ENCODE results near the gene LCLAT1. TPM values are rescaled to one million over a fixed set of nuclear protein-coding genes. Genes with fewer than 3 reads are reported as not detected.
A peak's percentile ranks its signal among the peaks of the same experiment; 100 is the strongest.

The LCLAT1 gene
- polyA plus RNA-seq, 1 donor (not counting 4 experiments of a cell fraction or from before 2014, with no cell fraction given), result 17.1 TPM

DNA sequence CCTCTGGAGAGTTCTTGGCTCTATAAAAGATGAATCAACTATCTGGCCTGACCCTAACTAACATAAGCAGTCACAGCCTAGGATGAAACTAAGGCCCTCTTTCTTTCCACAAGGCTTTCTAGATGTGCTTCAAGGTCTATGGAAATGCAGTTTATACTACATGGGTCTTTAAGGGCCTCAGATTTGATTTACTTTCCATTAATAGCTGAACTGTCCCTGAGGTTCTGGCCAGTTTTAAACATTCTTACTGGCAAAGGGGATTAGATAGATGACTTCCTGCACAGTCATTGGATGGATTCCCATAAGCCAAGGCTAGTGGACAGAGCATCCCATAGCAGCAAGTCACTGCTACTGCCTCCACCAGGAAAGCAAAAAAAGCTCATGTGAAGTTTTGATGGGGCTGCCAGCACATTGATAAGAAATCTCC is 38.1 kb upstream of the LCLAT1 start:
- TF ChIP-seq, protein P1, sequence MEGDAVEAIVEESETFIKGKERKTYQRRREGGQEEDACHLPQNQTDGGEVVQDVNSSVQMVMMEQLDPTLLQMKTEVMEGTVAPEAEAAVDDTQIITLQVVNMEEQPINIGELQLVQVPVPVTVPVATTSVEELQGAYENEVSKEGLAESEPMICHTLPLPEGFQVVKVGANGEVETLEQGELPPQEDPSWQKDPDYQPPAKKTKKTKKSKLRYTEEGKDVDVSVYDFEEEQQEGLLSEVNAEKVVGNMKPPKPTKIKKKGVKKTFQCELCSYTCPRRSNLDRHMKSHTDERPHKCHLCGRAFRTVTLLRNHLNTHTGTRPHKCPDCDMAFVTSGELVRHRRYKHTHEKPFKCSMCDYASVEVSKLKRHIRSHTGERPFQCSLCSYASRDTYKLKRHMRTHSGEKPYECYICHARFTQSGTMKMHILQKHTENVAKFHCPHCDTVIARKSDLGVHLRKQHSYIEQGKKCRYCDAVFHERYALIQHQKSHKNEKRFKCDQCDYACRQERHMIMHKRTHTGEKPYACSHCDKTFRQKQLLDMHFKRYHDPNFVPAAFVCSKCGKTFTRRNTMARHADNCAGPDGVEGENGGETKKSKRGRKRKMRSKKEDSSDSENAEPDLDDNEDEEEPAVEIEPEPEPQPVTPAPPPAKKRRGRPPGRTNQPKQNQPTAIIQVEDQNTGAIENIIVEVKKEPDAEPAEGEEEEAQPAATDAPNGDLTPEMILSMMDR (optimal IDR thresholded peaks at IDR 0.05 in 1 of 3, IDR thresholded peaks at IDR 0.05 in 1 of 3, conservative IDR thresholded peaks at IDR 0.05 in 1 of 3; ENCODE audit: extremely low read depth in 1 of 3, insufficient read depth in 2 of 3, low read length in 3 of 3), result no peak
- no peak for TF ChIP-seq EZH2 (IDR thresholded peaks at IDR 0.05; ENCODE audit: low read length)
- dilution Hi-C loops (cut with MboI; ENCODE audit: extremely low pct_ligation_motif_present, low sequenced_read_pairs), result no loop called here
- no peak for DNase-seq (ENCODE audit: low read depth, low spot score)

DNA sequence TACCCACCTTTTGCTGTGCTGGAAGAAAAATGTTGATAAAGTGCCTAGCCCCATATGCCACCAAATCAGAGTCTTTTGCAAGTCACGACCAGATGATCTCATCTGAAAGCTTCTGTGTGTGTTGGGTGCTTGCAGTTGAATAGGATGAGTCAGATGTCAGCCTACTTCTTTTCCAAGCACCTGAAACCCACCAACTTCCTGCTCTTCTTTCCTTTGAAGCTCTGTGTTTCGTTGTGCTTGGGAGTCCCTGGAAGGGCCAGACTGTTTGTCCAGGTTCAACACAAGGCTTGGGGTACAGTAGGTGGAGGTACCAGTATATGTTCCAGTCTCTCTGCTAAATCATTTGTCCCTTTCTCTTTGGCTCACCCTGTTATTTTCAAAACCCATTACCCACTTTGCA is 36.8 kb upstream of the LCLAT1 start:
- dilution Hi-C loops (cut with MboI; ENCODE audit: extremely low pct_ligation_motif_present, low sequenced_read_pairs), result no loop called here
- Histone ChIP-seq H3K4me2 (ENCODE audit: control insufficient read depth, extremely low read depth, insufficient read depth, low read depth, low read length) (peak overlapping the region; percentile 54), H3K79me2 (ENCODE audit: control insufficient read depth, insufficient read depth, low read length) (no peaks in the 10 kb centered on the region), H4K20me1 (ENCODE audit: control insufficient read depth, extremely low read depth, insufficient read depth, low read length) (no peaks in the 10 kb centered on the region), H3K9me1 (ENCODE audit: control insufficient read depth, extremely low read depth, insufficient read depth, low read length) (no peaks in the 10 kb centered on the region), H3K9ac (ENCODE audit: control insufficient read depth, extremely low read depth, insufficient read depth, low read length) (no peak overlapping the region), H3K4me1 (ENCODE audit: control insufficient read depth, extremely low read depth, insufficient read depth, low read length) (peaks cover 12% of the 10 kb centered on the region), H3K9me3 (ENCODE audit: control insufficient read depth, low read depth, low read length) (no peaks in the 10 kb centered on the region), H3K4me3 (ENCODE audit: control insufficient read depth in 2 of 3, extremely low read depth in 1 of 3, insufficient read depth in 2 of 3, low read depth in 1 of 3, low read length in 3 of 3) (no peak overlapping the region), H3K27me3 (ENCODE audit: control insufficient read depth, extremely low read depth, insufficient read depth, low read length) (no peaks in the 10 kb centered on the region), H3K36me3 (ENCODE audit: control insufficient read depth in 2 of 2, extremely low read depth in 1 of 2, insufficient read depth in 2 of 2, low read length in 2 of 2) (no peaks in the 10 kb centered on the region), H3K27ac (ENCODE audit: control insufficient read depth, insufficient read depth, low read length) (peak overlapping the region; percentile 42), H2AFZ (ENCODE audit: control insufficient read depth, low read length) (no peak overlapping the region)
- FAIRE-seq, result peak; percentile 97
- TF ChIP-seq, protein P1 (optimal IDR thresholded peaks at IDR 0.05 in 1 of 3, IDR thresholded peaks at IDR 0.05 in 1 of 3, conservative IDR thresholded peaks at IDR 0.05 in 1 of 3; ENCODE audit: extremely low read depth in 1 of 3, insufficient read depth in 2 of 3, low read length in 3 of 3), result no peak
- no peak for TF ChIP-seq EZH2 (IDR thresholded peaks at IDR 0.05; ENCODE audit: low read length)
- peak; percentile 36 for DNase-seq (ENCODE audit: low read depth, low spot score)

More for the DNA sequence above, 38.1 kb upstream of the LCLAT1 start:
- Histone ChIP-seq H3K27me3 (ENCODE audit: control insufficient read depth, extremely low read depth, insufficient read depth, low read length) (peaks cover 2% of the 10 kb centered on the region), H3K4me1 (ENCODE audit: control insufficient read depth, extremely low read depth, insufficient read depth, low read length) (peaks cover 12% of the 10 kb centered on the region), H3K79me2 (ENCODE audit: control insufficient read depth, insufficient read depth, low read length) (no peaks in the 10 kb centered on the region), H3K27ac (ENCODE audit: control insufficient read depth, insufficient read depth, low read length) (no peak overlapping the region), H2AFZ (ENCODE audit: control insufficient read depth, low read length) (no peak overlapping the region), H3K9me3 (ENCODE audit: control insufficient read depth, low read depth, low read length) (no peaks in the 10 kb centered on the region), H3K9me1 (ENCODE audit: control insufficient read depth, extremely low read depth, insufficient read depth, low read length) (no peaks in the 10 kb centered on the region), H3K9ac (ENCODE audit: control insufficient read depth, extremely low read depth, insufficient read depth, low read length) (no peak overlapping the region), H4K20me1 (ENCODE audit: control insufficient read depth, extremely low read depth, insufficient read depth, low read length) (no peaks in the 10 kb centered on the region), H3K4me2 (ENCODE audit: control insufficient read depth, extremely low read depth, insufficient read depth, low read depth, low read length) (no peak overlapping the region), H3K4me3 (ENCODE audit: control insufficient read depth in 2 of 3, extremely low read depth in 1 of 3, insufficient read depth in 2 of 3, low read depth in 1 of 3, low read length in 3 of 3) (no peak overlapping the region), H3K36me3 (ENCODE audit: control insufficient read depth in 2 of 2, extremely low read depth in 1 of 2, insufficient read depth in 2 of 2, low read length in 2 of 2) (no peaks in the 10 kb centered on the region)
- no peak for FAIRE-seq
